HG03565 (cell line): ENCODE measurements around the gene TBX5.

ENCODE experiments used
- ATAC-seq: cut with Tn5 transposase; IDR thresholded peaks from one replicate; pipeline ENCODE4 v1.9.1; 2021; ENCODE audit warnings: mild to moderate bottlenecking, moderate library complexity; ENCODE audit not compliant: unreplicated experiment

The TBX5 gene

GRCh38 chr12:114334395-114334794, 71.5 kb downstream of the TBX5 start:
- no peak for ATAC-seq

- ATAC-seq = no peak
Measured at GRCh38 chr12:114328292-114328691, 77.7 kb downstream of the TBX5 start.

GRCh38 chr12:114327765-114328164, 78.2 kb downstream of the TBX5 start:
- no peak for ATAC-seq

GRCh38 chr12:114321524-114321923, 84.4 kb downstream of the TBX5 start:
- ATAC-seq = no peak

GRCh38 chr12:114320968-114321367, 85.0 kb downstream of the TBX5 start:
- ATAC-seq = no peak

DNA sequence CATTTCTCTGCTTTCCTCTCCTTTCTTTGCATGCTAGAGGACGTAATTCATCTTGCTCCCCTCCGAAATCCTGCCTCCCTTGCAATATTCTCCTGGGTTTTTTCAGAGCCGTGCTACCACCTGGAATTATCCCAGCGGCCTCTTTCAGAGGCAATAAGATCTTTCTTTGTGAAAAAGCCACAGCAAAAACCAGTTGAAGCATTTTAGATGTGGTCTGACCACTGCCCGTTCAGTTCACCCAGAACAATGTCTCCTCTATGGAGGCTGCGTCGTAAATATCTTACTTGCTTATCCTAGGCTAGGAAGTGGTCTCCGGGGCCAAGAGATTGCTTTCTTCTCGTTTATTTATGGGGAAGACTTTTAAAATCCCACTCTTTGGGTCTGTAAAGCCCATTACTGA, 85.8 kb downstream of the TBX5 start:
- no peak for ATAC-seq

DNA sequence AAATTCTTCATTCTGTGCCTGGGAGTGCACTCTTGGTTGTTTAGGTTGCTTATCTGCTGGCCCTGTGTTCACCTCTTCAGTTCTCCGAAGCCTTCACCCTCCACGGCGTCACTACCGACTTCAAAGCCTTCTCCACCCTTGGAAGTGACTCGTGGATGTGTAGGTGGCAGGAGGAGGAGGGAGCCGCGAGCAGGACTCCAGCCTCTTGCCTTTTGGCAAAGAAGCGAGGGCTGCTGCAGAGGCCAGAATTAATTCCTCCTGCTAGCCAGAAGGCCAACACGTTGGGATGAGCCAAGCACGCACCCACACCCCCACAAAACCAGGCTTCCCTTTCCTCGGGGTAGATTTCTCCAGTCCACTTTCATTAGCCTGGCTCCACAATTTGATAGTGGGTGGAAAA, 86.5 kb downstream of the TBX5 start:
- ATAC-seq = no peak

DNA sequence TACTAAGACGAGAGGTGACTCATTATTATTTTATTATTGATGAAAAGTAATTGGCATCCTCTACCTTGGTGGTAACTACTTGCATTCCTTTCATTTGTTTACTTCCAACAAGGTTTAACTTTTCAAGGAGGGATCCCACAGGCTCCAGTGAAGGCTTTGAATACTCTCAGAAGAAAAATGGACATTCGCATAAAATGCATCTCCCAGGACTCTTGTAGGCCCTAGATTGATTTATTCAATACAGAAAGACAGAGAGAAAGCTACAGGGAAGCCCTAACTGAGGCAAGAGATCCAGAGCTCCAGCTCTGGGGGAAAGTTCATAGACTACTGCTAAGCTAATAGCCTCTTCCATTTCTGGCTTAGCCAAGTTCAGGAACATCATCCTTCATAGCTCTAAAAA, 87.0 kb downstream of the TBX5 start:
- no peak for ATAC-seq

DNA sequence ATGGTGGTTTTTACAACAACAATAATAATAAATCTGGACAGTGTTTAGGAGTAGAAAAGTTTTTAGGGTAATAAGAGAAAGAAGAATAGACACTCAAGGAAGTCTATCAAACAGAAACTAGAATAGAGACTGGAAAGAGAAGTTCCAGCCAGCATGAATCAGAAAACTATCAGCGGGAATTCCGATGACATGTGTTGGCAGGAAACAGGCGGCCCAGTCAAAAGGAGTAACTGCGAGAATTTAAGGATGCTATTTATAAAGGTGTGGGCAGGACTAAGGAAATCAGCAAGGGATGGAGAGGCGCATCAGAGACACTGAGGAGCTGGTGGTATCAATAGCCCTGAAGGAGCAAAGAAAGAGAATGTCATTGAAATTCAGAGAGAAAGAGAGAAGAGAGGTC, 89.9 kb downstream of the TBX5 start:
- ATAC-seq = no peak

DNA sequence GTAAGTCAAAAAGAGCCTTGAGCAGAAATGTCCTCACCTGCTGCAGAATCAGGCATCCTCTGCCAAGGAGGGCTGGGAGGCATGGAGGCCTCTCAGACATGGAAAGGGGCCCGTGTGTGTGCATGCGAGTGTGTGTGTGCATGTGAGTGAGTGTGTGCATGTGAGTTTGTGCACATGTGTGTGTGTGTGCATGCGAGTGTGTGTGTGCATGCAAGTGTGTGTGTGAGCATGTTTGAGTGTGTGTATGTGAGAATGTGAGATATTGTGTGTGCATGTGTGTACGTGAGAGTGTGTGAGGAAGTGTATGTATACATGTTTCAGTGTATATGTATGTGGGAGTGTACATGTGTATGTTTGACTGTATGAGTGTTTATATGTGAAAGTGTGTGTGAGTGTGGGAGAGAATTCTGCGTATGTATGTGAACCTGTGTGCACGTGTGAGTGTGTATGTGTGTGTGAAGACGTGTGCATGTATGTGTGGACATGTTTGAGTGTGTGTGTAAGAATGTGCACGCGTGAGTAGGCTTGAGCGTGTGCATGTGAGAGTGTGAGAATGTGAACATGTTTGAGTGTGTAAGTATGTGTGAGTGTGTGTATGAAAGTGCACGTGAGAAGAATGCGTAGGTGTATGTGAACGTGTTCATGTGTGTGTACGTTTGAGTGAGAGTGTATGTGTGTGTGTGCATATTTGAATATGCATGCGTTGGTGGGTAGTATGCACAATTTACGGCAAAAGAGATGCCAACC, 90.8 kb downstream of the TBX5 start:
- no peak for ATAC-seq

- ATAC-seq = no peak
Measured at GRCh38 chr12:114314403-114314802, 91.5 kb downstream of the TBX5 start.

- no peak for ATAC-seq
Measured at GRCh38 chr12:114313910-114314309, 92.0 kb downstream of the TBX5 start.

GRCh38 chr12:114311974-114312373, 94.0 kb downstream of the TBX5 start:
- ATAC-seq = no peak

- ATAC-seq = no peak
Measured at GRCh38 chr12:114306646-114307045, 99.3 kb downstream of the TBX5 start.

DNA sequence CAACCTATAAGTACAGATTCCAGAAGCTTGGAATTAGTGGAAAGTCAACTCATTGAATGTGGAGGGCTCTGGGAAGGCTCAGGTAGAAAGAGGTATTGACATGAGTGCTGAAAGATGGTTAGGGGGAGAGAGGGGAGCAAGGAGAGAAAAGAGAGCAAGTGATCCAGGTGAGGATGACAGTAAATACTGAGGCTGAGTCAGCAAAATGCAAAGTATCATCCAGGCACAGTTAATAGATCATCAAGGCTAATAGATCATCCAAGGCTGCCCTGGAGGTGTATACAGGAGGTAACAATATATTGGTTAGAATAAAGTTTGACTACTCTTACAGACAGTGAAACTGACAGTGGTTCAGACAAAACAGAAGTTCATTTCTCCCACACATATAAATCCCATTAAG, 100.5 kb downstream of the TBX5 start:
- ATAC-seq = no peak
